ENCODE measurements around the gene IFNA4. TPM values are rescaled to one million over a fixed set of nuclear protein-coding genes. Genes with fewer than 3 reads are reported as not detected.

Gene IFNA4
- total and polyA plus RNA-seq, 9 donors, result not detected

- WGBS, 3 donors, result 74 to 83% (median 83%) methylated on average over 1 of the region's 1 CpG
- Histone ChIP-seq H3K4me1 (ENCODE audit: insufficient read depth) (no peaks in the 10 kb centered on the region), H3K4me3 (no peak overlapping the region), H3K27me3 (no peaks in the 10 kb centered on the region), H3K27ac (no peak overlapping the region), H3K36me3 (no peaks in the 10 kb centered on the region), H3K9me3 (no peaks in the 10 kb centered on the region)
- intact Hi-C loops (cut with DNase I), result no loop called here
- no peak for DNase-seq
- TF ChIP-seq POLR2A (IDR thresholded peaks at IDR 0.05) (no peak), EP300 (IDR thresholded peaks at IDR 0.05) (no peak), CTCF (IDR thresholded peaks at IDR 0.05) (no peak)
These were observed 42.8 kb downstream of the IFNA4 start for GRCh38 chr9:21144603-21145002.

DNA sequence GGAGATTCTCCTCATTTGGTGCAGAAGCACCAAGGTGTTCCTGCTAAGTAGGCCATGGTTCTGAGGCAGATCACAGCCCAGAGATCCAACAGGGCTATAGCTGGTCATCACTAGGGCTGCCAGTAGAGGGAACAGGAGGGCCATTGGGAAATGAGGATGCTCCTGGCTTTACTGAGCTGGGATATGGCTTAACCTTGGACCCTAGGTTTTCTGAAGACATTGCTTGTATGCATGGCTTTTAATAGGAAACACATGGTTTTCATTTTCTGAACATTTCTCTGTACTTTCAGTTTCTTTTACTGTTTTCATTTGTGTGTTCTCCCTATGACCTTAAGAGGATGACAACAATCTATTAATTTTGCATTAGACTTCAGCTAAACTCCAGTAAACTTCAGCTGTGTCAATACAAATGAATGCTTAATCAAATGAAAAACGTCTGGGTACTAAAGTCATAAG, 45.9 kb downstream of the IFNA4 start, which contains the start of gene IFNW1:
Gene IFNW1 (minus strand): TSS at position 406 of the 456 bp plus-strand sequence. CDS start 262 bp downstream, at position 144.
- intact Hi-C loops (cut with DNase I), result no loop called here
- H3K36me3 ChIP-seq, result no peaks in the 10 kb centered on the region
- H3K9me3 ChIP-seq, result no peaks in the 10 kb centered on the region
- 27 to 51% (median 28%) methylated on average over 1 of the region's 1 CpG for WGBS, 3 donors
- no peak within 1 kb of the TSS for H3K4me3 ChIP-seq
- H3K27ac ChIP-seq, result no peak within 1 kb of the TSS
- TF ChIP-seq EP300 (IDR thresholded peaks at IDR 0.05), result no peak
- no peak for TF ChIP-seq POLR2A (IDR thresholded peaks at IDR 0.05)
- no peak for TF ChIP-seq CTCF (IDR thresholded peaks at IDR 0.05)
- no peaks in the 10 kb centered on the region for H3K4me1 ChIP-seq (ENCODE audit: insufficient read depth)
- DNase-seq, result no peak
- H3K27me3 ChIP-seq, result no peaks in the 10 kb centered on the region

DNA sequence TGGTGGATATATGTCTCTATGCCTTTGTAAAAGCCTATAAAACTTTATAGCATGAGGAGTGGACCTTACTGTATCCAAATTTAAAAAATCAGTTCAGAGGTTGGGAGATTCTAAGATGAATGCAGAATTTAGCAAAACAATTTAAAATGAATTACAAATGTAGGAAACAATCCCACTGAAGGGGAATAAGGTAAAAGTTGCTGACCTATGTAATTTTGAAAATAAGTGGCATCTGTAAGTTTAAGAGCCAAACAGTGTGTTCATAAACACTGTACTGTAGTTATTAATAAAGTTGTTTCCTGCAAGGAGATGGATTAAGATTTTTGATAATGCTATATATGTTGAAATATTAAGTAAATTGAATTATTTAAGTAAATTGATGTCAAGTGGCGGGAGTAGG, 50.4 kb downstream of the IFNA4 start:
- no peak for TF ChIP-seq POLR2A (IDR thresholded peaks at IDR 0.05)
- TF ChIP-seq CTCF (IDR thresholded peaks at IDR 0.05), result no peak
- TF ChIP-seq EP300 (IDR thresholded peaks at IDR 0.05), result no peak
- intact Hi-C loops (cut with DNase I), result no loop called here
- Histone ChIP-seq H3K9me3 (no peaks in the 10 kb centered on the region), H3K36me3 (no peaks in the 10 kb centered on the region), H3K4me3 (no peak overlapping the region), H3K27ac (no peak overlapping the region), H3K27me3 (no peaks in the 10 kb centered on the region), H3K4me1 (ENCODE audit: insufficient read depth) (no peaks in the 10 kb centered on the region)
- 0 to 79% (median 51%) methylated on average over 1 of the region's 1 CpG for WGBS, 3 donors
- no peak for DNase-seq

Small RNAs within 50 kb of the gene (small RNA-seq; reads per million reads assigned to genes)
- gene RF00019, result not detected

Other genes starting within 250 kb of the IFNA4 start
- 1 to 10 TPM; 3.0 to 5.2 (median 3.7) TPM for gene HACD4, start 155.9 kb downstream of the IFNA4 start, total RNA-seq
- 1 to 10 TPM; 2.6 to 4.8 TPM for gene HACD4, start 155.9 kb downstream of the IFNA4 start, polyA plus RNA-seq
- gene IFNB1, start 109.6 kb downstream of the IFNA4 start, total RNA-seq, result not detected
- gene IFNB1, start 109.6 kb downstream of the IFNA4 start, polyA plus RNA-seq, result not detected
- gene IFNW1, start 45.8 kb downstream of the IFNA4 start, total RNA-seq, result not detected
- not detected for gene IFNW1, start 45.8 kb downstream of the IFNA4 start, polyA plus RNA-seq
- not detected for gene IFNA21, start 20.9 kb downstream of the IFNA4 start, total RNA-seq
- not detected for gene IFNA21, start 20.9 kb downstream of the IFNA4 start, polyA plus RNA-seq
- not detected for gene IFNA7, start 14.6 kb upstream of the IFNA4 start, total RNA-seq
- not detected for gene IFNA7, start 14.6 kb upstream of the IFNA4 start, polyA plus RNA-seq
- not detected for gene IFNA10, start 19.6 kb upstream of the IFNA4 start, total RNA-seq
- gene IFNA10, start 19.6 kb upstream of the IFNA4 start, polyA plus RNA-seq, result not detected
- gene IFNA16, start 29.7 kb upstream of the IFNA4 start, total RNA-seq, result not detected
- gene IFNA16, start 29.7 kb upstream of the IFNA4 start, polyA plus RNA-seq, result not detected
- not detected for gene IFNA17, start 40.6 kb upstream of the IFNA4 start, total RNA-seq
- gene IFNA17, start 40.6 kb upstream of the IFNA4 start, polyA plus RNA-seq, result not detected
- gene IFNA14, start 52.4 kb upstream of the IFNA4 start, total RNA-seq, result not detected
- gene IFNA14, start 52.4 kb upstream of the IFNA4 start, polyA plus RNA-seq, result not detected
- under 1 TPM in 1 of 7 donors, not detected in 6; 0.42 TPM for gene IFNA5, start 117.7 kb upstream of the IFNA4 start, total RNA-seq
- not detected for gene IFNA5, start 117.7 kb upstream of the IFNA4 start, polyA plus RNA-seq
- gene KLHL9, start 147.8 kb upstream of the IFNA4 start, total RNA-seq, result 10 to 100 TPM; 22.3 to 35.9 (median 29.6) TPM
- gene KLHL9, start 147.8 kb upstream of the IFNA4 start, polyA plus RNA-seq, result 10 to 100 TPM; 14.3 to 22.6 TPM
- not detected for gene IFNA6, start 163.3 kb upstream of the IFNA4 start, total RNA-seq
- under 1 TPM in 1 of 2 donors, not detected in 1; 0.12 TPM for gene IFNA6, start 163.3 kb upstream of the IFNA4 start, polyA plus RNA-seq
- gene IFNA13, start 180.5 kb upstream of the IFNA4 start, total RNA-seq, result not detected
- under 1 TPM in 1 of 2 donors, not detected in 1; 0.12 TPM for gene IFNA13, start 180.5 kb upstream of the IFNA4 start, polyA plus RNA-seq
- gene IFNA2, start 197.8 kb upstream of the IFNA4 start, total RNA-seq, result not detected
- gene IFNA2, start 197.8 kb upstream of the IFNA4 start, polyA plus RNA-seq, result not detected
- not detected for gene IFNA8, start 221.5 kb upstream of the IFNA4 start, total RNA-seq
- gene IFNA8, start 221.5 kb upstream of the IFNA4 start, polyA plus RNA-seq, result not detected

Data from ovary (tissue), 9 donors.